CD4-positive, alpha-beta T cell treated with Interleukin-1 beta for 1 hour (primary cell): ENCODE results near the gene CCDC14.
"Not testable (repeated sequence)": the region's sequence is repeated elsewhere in the genome, so short reads cannot be mapped to it uniquely, and the experiment has no call there.

ENCODE experiments used
- DNase-seq, 2 donors: peaks; one replicate each; pipeline ENCODE4 v3.0.0-alpha.2; 2020 to 2022

Gene CCDC14

GRCh38 chr3:123966799-123967198 is 5.8 kb upstream of the CCDC14 start:
- not testable (repeated sequence) for DNase-seq

- not testable (repeated sequence) for DNase-seq
These were observed 3.8 kb upstream of the CCDC14 start for GRCh38 chr3:123964793-123965192.

- DNase-seq, result no peak
These were observed 453 bp upstream of the CCDC14 start for GRCh38 chr3:123961508-123961856.

GRCh38 chr3:123953735-123954134 is 7.3 kb downstream of the CCDC14 start:
- no peak for DNase-seq

GRCh38 chr3:123952844-123953520 is 8.0 kb downstream of the CCDC14 start:
- DNase-seq, result no peak

- DNase-seq, result no peak
These were observed 9.2 kb downstream of the CCDC14 start for GRCh38 chr3:123951522-123952447.

GRCh38 chr3:123949641-123950040 is 11.4 kb downstream of the CCDC14 start:
- DNase-seq, result no peak

- DNase-seq, result no peak
These were observed 12.6 kb downstream of the CCDC14 start for GRCh38 chr3:123948449-123948848.

GRCh38 chr3:123947482-123947881 is 13.5 kb downstream of the CCDC14 start:
- DNase-seq, result no peak

GRCh38 chr3:123941542-123941941 is 19.5 kb downstream of the CCDC14 start:
- DNase-seq, result no peak

GRCh38 chr3:123941121-123941520 is 19.9 kb downstream of the CCDC14 start:
- DNase-seq, result no peak

GRCh38 chr3:123939706-123940105 is 21.3 kb downstream of the CCDC14 start:
- no peak for DNase-seq

- DNase-seq, result no peak
These were observed 24.6 kb downstream of the CCDC14 start for GRCh38 chr3:123936400-123936799.

GRCh38 chr3:123935830-123936229 is 25.2 kb downstream of the CCDC14 start:
- DNase-seq, result no peak

GRCh38 chr3:123934250-123934649 is 26.8 kb downstream of the CCDC14 start:
- no peak for DNase-seq

GRCh38 chr3:123930445-123930844 is 30.6 kb downstream of the CCDC14 start:
- DNase-seq, result no peak

- no peak for DNase-seq
These were observed 31.7 kb downstream of the CCDC14 start for GRCh38 chr3:123929325-123929724.

- DNase-seq, result no peak
These were observed 34.6 kb downstream of the CCDC14 start for GRCh38 chr3:123926396-123926795.

GRCh38 chr3:123920868-123921267 is 40.2 kb downstream of the CCDC14 start:
- no peak for DNase-seq

GRCh38 chr3:123920383-123920782 is 40.6 kb downstream of the CCDC14 start:
- DNase-seq, result no peak

GRCh38 chr3:123919353-123919752 is 41.7 kb downstream of the CCDC14 start:
- no peak for DNase-seq

- DNase-seq, result no peak
These were observed 46.2 kb downstream of the CCDC14 start for GRCh38 chr3:123914829-123915228.

GRCh38 chr3:123909785-123910184 is 51.2 kb downstream of the CCDC14 start:
- DNase-seq, result no peak

GRCh38 chr3:123907720-123908119 is 53.3 kb downstream of the CCDC14 start:
- no peak for DNase-seq
